CD4-positive, alpha-beta T cell treated with Interferon gamma for 1 hour (primary cell): ENCODE results near the gene N4BP2L1.

Source experiments
- DNase-seq: peaks from one replicate; pipeline ENCODE4 v3.0.0-alpha.2; 2020

Gene N4BP2L1

GRCh38 chr13:32427852-32428580, at the start of gene N4BP2L1:
TSS of gene N4BP2L1 (minus strand) at chr13:32428130. CDS start at chr13:32428082, 48 bp downstream.
- peak; percentile 93 for DNase-seq

GRCh38 chr13:32476892-32477291, 49.0 kb upstream of the N4BP2L1 start:
- DNase-seq, result no peak

- no peak for DNase-seq
Measured at GRCh38 chr13:32476021-32476731, 48.2 kb upstream of the N4BP2L1 start.

DNA sequence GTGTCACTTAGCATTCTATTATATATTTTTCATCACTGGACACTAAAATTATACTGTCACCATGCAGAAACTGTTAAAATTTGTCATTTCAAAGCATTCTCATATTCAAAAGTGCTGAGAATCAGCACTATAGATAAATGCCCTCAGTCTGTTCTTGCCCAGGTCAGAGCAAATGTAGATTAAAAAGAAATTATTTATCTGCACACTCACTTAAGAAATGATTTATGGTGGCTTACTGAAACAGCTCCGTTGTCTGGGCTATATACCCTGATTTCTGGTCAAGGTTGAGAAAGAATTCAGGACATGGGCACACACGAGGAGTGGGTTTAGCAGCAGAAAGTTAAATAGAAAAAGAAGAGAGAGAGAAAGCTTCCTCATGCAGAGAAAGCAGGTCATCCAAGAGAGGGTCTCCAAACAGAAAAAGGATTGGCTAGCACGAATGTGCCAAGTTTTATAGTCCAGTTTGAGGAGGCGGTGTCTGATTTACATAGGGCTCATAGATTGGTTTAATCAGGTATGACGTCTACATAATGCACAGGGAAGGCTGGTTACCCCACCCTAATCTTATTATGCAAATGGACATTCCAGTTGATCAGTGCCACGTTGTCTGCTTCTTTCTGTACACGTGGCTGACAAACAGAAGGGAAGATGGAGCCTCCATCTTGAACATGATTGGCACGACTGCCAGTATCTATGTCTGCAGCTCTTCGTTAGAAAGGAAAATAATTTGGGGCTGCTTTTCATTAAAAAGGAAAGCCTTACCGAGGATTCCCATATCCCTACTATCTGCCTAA, 47.3 kb upstream of the N4BP2L1 start:
- no peak for DNase-seq

DNA sequence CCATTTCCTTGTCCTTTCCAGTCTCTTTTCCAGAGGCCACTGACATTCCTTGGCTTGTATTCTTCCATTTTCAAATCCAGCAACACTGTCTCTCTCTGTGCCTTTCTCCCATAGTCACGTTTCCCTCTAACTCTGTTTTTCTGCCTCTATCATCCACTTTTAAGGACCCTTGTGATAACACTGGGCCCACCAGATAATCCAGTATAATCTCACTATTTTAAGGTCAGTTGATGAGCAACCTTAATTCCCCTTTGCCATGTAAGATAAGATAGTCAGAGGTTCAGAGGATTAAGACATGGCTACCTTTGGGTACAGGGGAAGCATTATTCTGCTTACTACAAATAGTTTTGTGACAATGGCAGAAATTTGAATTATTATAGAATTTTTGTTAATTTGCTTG, 45.7 kb upstream of the N4BP2L1 start:
- DNase-seq, result no peak

DNA sequence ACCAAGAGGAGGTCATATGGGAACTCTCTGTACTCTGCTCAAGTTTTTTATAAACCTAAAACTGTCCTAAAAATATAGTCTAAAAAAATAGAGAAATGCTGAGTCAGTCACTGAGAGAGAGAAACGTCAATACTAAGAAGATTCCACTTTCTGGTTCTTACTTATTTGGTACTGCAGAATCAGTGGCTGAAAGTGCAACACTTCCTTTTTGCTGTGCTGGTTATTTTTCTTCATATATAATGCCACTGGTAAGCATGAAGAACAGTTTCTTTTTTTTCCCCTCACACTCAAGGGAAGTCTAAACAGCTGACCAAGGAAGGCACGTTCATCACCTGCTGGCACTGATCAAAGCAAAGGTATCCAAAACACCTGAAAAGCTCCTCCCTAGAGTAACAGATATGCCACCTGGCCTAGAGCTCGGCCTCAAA, 44.3 kb upstream of the N4BP2L1 start:
- no peak for DNase-seq

GRCh38 chr13:32471187-32471922, 43.4 kb upstream of the N4BP2L1 start:
- DNase-seq, result no peak

- no peak for DNase-seq
Measured at GRCh38 chr13:32468502-32469142, 40.7 kb upstream of the N4BP2L1 start.

DNA sequence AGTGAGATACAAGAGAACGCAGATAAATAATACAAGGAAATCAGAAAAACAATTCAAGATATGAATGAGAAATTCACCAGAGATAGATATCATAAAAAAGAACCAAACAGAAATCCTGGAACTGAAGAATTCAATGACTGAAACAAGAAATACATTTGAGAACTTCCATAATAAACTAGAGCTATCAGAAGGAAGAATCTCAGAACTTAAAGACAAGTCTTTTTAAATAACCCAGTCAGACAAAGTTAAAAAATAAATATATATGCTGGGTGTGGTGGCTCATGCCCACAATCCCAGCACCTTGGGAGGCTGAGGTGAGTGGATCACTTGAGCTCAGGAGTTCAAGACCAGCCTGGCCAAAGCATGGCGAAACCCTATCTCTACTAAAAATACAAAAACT, 28.7 kb upstream of the N4BP2L1 start:
- no peak for DNase-seq

DNA sequence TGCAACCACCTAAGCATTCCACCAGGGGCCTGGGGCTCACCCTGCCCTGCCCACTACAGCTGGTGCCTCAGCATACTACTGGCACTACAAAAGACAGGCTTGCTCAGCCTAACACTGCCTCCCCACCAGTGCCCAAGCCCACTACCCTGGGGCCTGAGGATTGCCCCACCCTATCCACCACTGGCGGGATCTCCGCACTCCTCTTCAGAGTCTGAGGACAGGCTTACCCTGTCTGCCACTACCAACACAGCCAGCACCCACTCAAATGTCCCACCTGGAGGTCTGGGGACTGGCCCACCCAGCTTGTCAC, 27.6 kb upstream of the N4BP2L1 start:
- no peak for DNase-seq

DNA sequence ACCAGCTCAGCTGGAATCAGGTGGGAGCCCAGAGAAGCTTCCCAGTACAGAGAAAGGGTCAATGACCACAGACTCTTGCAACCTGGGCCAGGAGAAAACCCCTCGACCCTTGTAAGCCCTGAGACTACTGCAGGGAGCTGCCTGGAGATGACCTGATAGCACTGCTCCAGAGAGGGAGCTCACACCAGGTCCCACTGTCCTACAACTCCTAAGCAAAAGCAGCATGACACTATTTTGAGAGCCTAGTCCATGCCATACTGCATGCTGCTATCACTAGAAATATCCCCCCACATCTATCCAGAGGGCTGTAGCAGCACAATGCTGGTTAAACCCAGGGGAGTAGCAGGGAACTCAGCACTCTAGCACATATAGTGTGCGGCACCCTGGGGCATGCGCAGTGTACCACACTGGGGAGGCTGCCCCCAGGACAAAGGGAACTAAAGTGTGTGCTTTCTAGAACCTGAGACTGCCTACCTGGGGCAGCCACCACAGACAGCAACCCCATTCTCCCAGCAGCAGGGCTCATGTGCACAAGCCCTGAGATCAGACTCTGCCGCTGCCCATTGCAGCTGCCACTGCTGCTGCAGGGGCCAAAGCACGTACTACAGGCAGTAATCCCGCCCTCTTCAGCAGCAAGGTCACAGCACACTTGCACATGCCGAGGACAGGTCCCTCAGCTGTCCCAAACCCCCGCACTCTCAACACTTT, 27.1 kb upstream of the N4BP2L1 start:
- DNase-seq, result no peak

DNA sequence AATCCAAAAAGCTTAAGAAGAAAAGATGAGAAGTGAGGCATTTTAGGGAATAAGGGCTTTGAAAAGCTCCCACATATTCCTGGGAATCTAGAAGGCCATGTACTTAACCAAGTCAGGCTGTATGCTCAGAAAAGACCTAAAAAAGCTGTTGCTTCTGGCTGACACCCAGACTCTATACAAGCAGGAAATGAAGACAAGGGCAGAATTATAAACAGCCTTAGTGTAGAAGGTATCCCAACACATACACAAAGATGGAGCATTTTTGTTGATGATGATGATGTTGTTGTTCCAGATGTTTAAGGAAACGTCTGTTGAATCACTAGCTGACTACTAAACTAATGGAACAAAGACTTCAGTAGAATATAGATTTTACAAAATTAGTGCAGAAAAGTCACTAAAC, 26.1 kb upstream of the N4BP2L1 start:
- DNase-seq, result no peak

DNA sequence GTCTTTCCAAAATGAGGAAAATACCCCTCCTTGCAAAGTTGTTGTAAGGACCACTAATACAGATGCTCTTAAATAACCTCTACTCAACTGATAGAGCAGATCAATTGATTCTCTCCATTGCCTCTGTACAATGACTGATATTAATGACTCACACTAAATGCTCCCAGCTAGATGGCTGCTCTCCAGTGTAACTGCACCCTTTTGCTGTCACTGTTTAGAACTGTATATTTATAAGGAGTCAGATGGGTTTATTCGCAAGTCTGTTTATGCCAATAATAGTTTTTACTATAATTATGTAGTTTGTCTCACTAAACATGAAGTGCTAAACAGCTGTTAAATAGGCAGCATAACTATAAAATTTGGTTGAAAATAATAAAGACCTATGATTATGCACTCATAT, 21.0 kb upstream of the N4BP2L1 start:
- no peak for DNase-seq

GRCh38 chr13:32447894-32448623, 20.1 kb upstream of the N4BP2L1 start:
- DNase-seq, result no peak

GRCh38 chr13:32446773-32447465, 19.0 kb upstream of the N4BP2L1 start:
- no peak for DNase-seq

DNA sequence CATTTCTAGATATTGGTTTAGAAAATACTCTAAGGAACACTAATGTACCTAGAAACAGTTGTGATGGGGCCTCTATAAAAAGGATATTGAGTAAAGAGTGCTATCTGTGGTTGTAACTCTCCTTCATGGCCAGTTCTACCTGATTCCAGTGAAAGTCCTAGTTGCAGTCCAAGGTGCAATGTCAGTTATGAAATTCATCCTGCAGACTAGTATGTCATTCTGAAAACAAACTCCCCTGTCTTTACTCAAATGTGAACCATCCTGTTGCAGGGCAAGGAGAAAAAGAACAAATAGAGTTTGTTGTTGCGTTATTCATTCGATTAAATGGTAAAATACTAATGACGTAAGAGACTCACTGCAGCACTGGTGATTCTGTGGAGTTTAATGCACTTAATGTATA, 18.3 kb upstream of the N4BP2L1 start:
- DNase-seq, result no peak

- DNase-seq, result no peak
Measured at GRCh38 chr13:32445461-32445860, 17.5 kb upstream of the N4BP2L1 start.

- peak; percentile 29 for DNase-seq
Measured at GRCh38 chr13:32443111-32443510, 15.2 kb upstream of the N4BP2L1 start.

GRCh38 chr13:32438871-32439270, 10.9 kb upstream of the N4BP2L1 start:
- DNase-seq, result no peak

DNA sequence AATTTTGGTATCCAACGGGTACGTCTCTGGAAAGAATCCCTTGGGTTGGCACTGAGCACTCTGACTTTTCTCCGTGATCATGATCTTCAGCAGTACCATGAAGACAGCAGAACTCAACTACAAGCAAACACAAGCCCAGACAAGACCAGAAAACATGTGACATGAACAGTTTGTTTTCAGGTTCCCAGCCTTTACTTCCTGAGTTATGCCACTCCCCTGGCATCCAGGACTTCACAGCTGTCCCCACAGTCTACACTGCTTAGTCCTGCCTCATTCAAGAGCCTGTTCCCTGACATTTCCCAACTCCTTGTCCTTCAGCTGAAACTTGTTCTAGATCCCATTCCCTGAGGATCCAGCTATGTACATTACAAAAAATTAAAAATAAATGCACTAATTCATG, 4.9 kb upstream of the N4BP2L1 start:
- no peak for DNase-seq

- no peak for DNase-seq
Measured at GRCh38 chr13:32431361-32431760, 3.4 kb upstream of the N4BP2L1 start.
